SU-DHL-6 (cell line): Measurements from ENCODE around the gene ATG14.

Experiments used
- CTCF ChIP-seq: fragments of 200-600 bp; sonication (generic); IDR thresholded peaks from one replicate; pipeline ENCODE4 v1.5.1; 2017; ENCODE audit warnings: antibody characterized with exemption, mild to moderate bottlenecking, low read length, moderate library complexity; ENCODE audit not compliant: insufficient read depth, poor library complexity, severe bottlenecking
- EZH2phosphoT487 ChIP-seq: fragments of 200-600 bp; sonication (generic), shearing (Covaris generic); conservative IDR thresholded peaks from 2 replicates; pipeline ENCODE4 v1.6.1; 2018; ENCODE audit warnings: mild to moderate bottlenecking, antibody characterized with exemption, low read length, moderate library complexity, mixed read lengths

DNA sequence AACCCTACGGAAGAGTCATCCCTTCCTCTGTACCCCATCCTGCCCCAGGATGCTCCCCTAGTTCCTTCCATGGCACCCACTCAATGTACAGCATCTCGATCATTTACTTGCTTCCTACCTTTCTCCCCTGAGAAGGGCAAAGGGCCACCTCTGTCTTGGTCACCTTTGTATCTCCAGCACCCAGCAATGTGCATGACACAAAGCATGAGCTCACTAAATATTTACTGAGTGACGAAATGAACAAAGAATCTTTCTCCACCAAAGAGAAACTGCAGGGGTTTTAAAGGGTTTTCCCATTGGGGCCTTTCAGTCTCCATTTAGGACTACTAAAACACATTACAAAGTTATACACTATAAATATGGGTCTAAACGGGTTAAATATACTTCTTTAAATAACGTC, 30.6 kb downstream of the ATG14 start:
- TF ChIP-seq CTCF = no peak
- no peak for TF ChIP-seq EZH2phosphoT487
